Mucosa of gallbladder (tissue), 1 donor: ENCODE measurements around the gene HS6ST3. TPM values are rescaled to one million over a fixed set of nuclear protein-coding genes. Genes with fewer than 3 reads are reported as not detected.

Experiments used
- DNase-seq: peaks from one replicate; pipeline ENCODE4 v3.0.0-alpha.2; 2020; ENCODE audit warnings: low spot score
- total RNA-seq: library from RNA; stranded (reverse); gene quantifications from one replicate; pipeline ENCODE4 v1.2.1, GENCODE V29; 2021
- donor health status: DM: no; HTN: no; CAD: no.

The HS6ST3 gene
- total RNA-seq, 1 donor from 2014 or later, result 0.49 TPM

- no peak for DNase-seq
Measured at GRCh38 chr13:96835546-96835945, 745.6 kb downstream of the HS6ST3 start.

GRCh38 chr13:96836733-96837132 is 746.8 kb downstream of the HS6ST3 start:
- DNase-seq, result no peak

DNA sequence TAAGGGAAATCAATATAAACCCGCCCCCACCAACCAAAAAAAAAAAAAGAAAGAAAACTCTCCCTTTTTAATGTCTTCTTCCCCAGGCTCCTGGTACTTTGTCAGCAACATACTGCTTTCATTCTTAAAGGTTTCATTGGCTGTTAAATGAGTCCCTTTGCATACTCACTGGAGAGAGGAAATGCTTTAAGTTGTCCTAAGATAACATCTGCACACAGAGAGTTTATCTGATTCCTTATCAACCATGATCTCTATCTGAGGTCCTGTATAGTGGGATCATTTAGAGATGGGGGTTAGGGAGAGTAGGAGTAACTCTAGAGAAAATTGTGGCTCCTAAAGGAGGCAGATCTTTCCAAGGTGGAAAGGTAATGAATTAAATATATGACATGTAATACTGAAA is 747.9 kb downstream of the HS6ST3 start:
- DNase-seq, result no peak

DNA sequence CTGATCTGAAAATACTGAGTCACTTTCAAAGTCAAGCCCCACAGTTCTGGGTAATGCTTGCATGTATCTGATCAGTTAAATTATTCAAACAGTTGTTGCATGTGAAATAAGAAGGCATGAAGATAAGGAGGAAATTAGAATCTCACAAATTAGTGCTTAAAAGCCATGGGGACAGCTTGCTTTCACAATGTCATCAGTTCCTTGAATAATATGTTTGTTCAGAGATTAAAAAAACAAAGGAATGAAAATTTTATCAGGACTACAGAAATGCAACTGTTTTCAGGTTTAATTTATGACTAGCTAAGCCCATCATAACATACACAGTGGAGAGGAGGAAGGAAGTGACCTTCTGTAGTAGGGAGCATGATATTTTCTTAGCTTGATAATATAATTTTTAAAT is 754.3 kb downstream of the HS6ST3 start:
- DNase-seq, result no peak

- no peak for DNase-seq
Measured at GRCh38 chr13:96844616-96845015, 754.7 kb downstream of the HS6ST3 start.

GRCh38 chr13:96848286-96848685 is 758.4 kb downstream of the HS6ST3 start:
- no peak for DNase-seq

DNA sequence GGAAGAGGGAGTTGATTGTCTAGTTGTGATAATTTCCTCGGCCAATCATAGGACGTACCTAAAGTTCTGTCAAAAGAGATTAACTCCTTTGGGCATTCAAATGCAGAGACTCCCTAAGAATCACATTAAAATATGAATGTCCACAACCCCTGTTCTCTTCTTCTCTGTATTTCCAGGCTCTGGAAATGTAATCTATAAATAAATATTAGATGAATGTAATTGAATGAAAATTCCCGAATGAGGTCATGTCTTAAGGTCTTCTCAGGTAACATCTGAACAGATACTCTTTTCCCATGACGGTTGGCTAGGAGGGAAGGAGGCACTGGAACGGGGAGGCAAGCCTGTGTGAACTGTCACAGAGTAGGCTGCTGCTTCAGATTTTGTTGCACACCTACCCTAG is 759.2 kb downstream of the HS6ST3 start:
- no peak for DNase-seq

- no peak for DNase-seq
Measured at GRCh38 chr13:96850538-96851145, 760.7 kb downstream of the HS6ST3 start.

DNA sequence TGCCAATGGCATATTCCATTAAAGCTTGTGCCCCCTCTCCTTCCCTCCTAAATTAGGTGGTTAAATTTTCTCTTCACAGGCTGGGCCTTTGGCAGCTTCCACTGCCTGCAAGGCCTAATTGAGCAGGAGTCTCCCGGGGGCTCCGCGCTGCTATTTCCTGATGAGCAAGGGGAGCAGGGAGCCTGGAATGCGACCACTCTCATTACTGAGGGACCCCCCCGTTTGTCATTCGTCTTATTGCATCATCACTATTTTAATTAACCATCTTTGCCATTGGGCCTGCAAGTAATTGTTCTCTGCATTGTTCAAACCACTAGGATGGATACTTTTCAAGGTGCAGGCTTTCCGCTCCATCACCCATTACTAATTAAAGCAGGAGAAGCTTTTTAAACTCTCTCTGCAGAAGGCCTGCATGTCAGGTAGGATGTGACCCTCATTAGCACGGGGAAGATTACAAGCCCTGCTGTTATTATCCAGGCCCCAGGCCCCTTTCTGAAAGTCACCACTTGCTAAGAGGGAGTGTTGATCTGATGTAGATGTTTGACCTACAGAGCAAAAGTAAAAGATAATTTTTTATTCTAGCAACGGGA is 762.0 kb downstream of the HS6ST3 start:
- DNase-seq, result no peak

- no peak for DNase-seq
Measured at GRCh38 chr13:96858133-96858826, 768.4 kb downstream of the HS6ST3 start.

- DNase-seq, result no peak
Measured at GRCh38 chr13:96860882-96861281, 771.0 kb downstream of the HS6ST3 start.

GRCh38 chr13:96862093-96862492 is 772.2 kb downstream of the HS6ST3 start:
- no peak for DNase-seq

DNA sequence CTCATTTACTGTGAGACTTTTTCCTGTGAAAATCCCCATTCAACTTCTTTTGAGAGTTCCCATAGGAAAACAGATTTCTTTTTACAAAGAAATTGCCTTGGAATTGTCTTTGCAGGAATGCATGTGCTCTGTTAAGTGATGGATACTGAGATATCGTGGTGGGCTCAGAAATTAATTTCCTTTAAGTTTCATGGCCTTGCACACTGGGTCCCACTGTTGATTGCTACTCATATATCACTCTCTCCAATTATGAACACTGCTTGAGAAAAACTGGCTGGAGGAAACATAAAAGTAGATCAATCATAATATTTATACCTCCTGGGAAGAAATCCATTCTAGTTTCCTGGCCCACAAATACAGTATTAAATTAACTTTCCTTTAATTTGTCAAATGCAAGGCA is 773.1 kb downstream of the HS6ST3 start:
- DNase-seq, result no peak

GRCh38 chr13:96871469-96871868 is 781.6 kb downstream of the HS6ST3 start:
- no peak for DNase-seq

- no peak for DNase-seq
Measured at GRCh38 chr13:96880419-96880818, 790.5 kb downstream of the HS6ST3 start.

Other genes starting within 250 kb of the HS6ST3 start
- gene UGGT2, start 36.7 kb upstream of the HS6ST3 start, total RNA-seq, result 20.2 TPM